ENCODE data around the gene SLC1A2.

DNA sequence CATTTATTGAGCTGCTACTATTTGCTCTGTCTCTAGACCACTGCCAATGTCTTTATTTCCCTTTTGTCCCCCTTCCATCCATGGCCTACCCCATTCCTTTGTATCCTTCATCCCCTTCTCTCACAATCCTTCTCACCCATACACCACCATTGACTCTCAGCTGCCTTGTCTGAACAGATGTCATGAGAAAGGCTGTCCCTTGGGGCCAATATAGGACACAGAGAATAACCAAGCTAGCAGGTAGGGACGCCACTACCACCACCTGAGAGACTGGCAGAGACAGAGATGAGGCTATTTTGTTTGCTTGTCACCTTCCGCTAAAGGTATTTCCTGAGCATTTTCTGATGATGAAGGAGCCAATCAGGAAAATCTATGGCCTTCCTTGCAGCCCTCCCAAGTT is 141.5 kb downstream of the SLC1A2 start:
- no peak for TF ChIP-seq CTCF (IDR thresholded peaks at IDR 0.05; ENCODE audit: low read depth, low read length)
- TF ChIP-seq MYC (IDR thresholded peaks at IDR 0.05; ENCODE audit: low read depth, low read length) = no peak
